IMR-90 (cell line): ENCODE results near the gene STUM. TPM values are rescaled to one million over a fixed set of nuclear protein-coding genes. Genes with fewer than 3 reads are reported as not detected.

Experiments used
- ATAC-seq: fragments of 200-7000 bp; cut with Tn5 transposase; 2 replicates; pipeline ENCODE4 v1.9.1; 2020; ENCODE audit warnings: low read depth, mild to moderate bottlenecking, moderate library complexity
- BruUV-seq: library from RNA; stranded (reverse); fragments of 400-500 nt; replicated peaks from 2 replicates; lab custom pipeline; 2021; lab: Mats Ljungman, UMichigan
- CTCF ChIA-PET: fragments of 300-600 bp; formaldehyde crosslinking; extraction: SDS; loops from one replicate; lab custom pipeline; 2021; ENCODE audit warnings: antibody characterized with exemption; lab: Yijun Ruan, JAX
- POLR2A ChIA-PET: fragments of 300-600 bp; sonication (Branson Sonifier 250); formaldehyde crosslinking; loops from one replicate; lab custom pipeline; 2022; ENCODE audit warnings: antibody characterized with exemption; ENCODE audit not compliant: unreplicated experiment; lab: Charles Lee
- DNase-seq: peaks from one replicate; pipeline ENCODE4 v3.0.0; 2013
- H2AFZ ChIP-seq: replicated peaks from 2 replicates; pipeline ENCODE3; 2013; ENCODE audit warnings: low read length, mild to moderate bottlenecking; ENCODE audit not compliant: poor library complexity
- H2AK5ac ChIP-seq: 2 replicates; pipeline ENCODE4 v1.6.1; 2013; ENCODE audit warnings: low read depth, low read length, inconsistent platforms
- H2AK9ac ChIP-seq: replicated peaks from 2 replicates; pipeline ENCODE3; 2013; ENCODE audit warnings: mild to moderate bottlenecking, low read depth, low read length, moderate library complexity; ENCODE audit not compliant: poor library complexity
- H2BK120ac ChIP-seq: 2 replicates; pipeline ENCODE4 v1.6.1; 2013; ENCODE audit warnings: low read depth, low read length, inconsistent platforms
- H2BK15ac ChIP-seq: 3 replicates; pipeline ENCODE4 v1.6.1; 2013; ENCODE audit warnings: low read depth, low read length, inconsistent platforms
- H2BK20ac ChIP-seq: 2 replicates; pipeline ENCODE4 v1.6.1; 2013; ENCODE audit warnings: low read depth, mild to moderate bottlenecking, inconsistent platforms, low read length, moderate library complexity
- H2BK5ac ChIP-seq: 2 replicates; pipeline ENCODE4 v1.6.1; 2013; ENCODE audit warnings: mild to moderate bottlenecking, low read depth, low read length, inconsistent platforms; ENCODE audit not compliant: poor library complexity, severe bottlenecking
- H3K14ac ChIP-seq: replicated peaks from 2 replicates; pipeline ENCODE4 v1.6.1; 2013; ENCODE audit warnings: low read depth, low read length, inconsistent platforms
- H3K18ac ChIP-seq: 2 replicates; pipeline ENCODE4 v1.6.1; 2013; ENCODE audit warnings: low read depth, low read length, control low read depth
- H3K23ac ChIP-seq: 2 replicates; pipeline ENCODE4 v1.6.1; 2013; ENCODE audit warnings: low read depth, low read length, inconsistent platforms
- H3K27ac ChIP-seq: 2 replicates; pipeline ENCODE4 v1.5.1; 2013; ENCODE audit warnings: mild to moderate bottlenecking, control low read depth, low read length; ENCODE audit not compliant: insufficient read depth
- H3K27me3 ChIP-seq: 2 replicates; pipeline ENCODE4 v1.6.1; 2013; ENCODE audit warnings: low read length; ENCODE audit not compliant: control insufficient read depth, insufficient read depth
- H3K36me3 ChIP-seq: 2 replicates; pipeline ENCODE4 v1.6.1; 2013; ENCODE audit warnings: low read length, mixed read lengths; ENCODE audit not compliant: control insufficient read depth, insufficient read depth
- H3K4ac ChIP-seq: 2 replicates; pipeline ENCODE4 v1.6.1; 2013; ENCODE audit warnings: low read depth, low read length, inconsistent platforms
- H3K4me1 ChIP-seq: 2 replicates; pipeline ENCODE4 v1.6.1; 2013; ENCODE audit warnings: low read length, mixed read lengths; ENCODE audit not compliant: control insufficient read depth, insufficient read depth
- H3K4me2 ChIP-seq: 2 replicates; pipeline ENCODE4 v1.6.1; 2013; ENCODE audit warnings: low read depth, mild to moderate bottlenecking, control low read depth, low read length, moderate library complexity
- H3K4me3 ChIP-seq: 2 replicates; pipeline ENCODE4 v1.5.1; 2013; ENCODE audit warnings: low read depth, mild to moderate bottlenecking, control low read depth, low read length, moderate library complexity; ENCODE audit not compliant: insufficient read depth
- H3K56ac ChIP-seq: 2 replicates; pipeline ENCODE4 v1.6.1; 2013; ENCODE audit warnings: low read length, inconsistent platforms; ENCODE audit not compliant: insufficient read depth; ENCODE audit errors: extremely low read depth
- H3K79me1 ChIP-seq, 2 experiments: 2 replicates each; pipeline ENCODE4 v1.6.1; 2013; ENCODE audit warnings: low read length in 2 of 2, inconsistent platforms in 1 of 2, low read depth in 1 of 2
- H3K9ac ChIP-seq: 2 replicates; pipeline ENCODE4 v1.6.1; 2013; ENCODE audit warnings: low read depth, low read length, control low read depth
- H3K9me1 ChIP-seq: 2 replicates; pipeline ENCODE4 v1.6.1; 2013; ENCODE audit warnings: low read length, inconsistent platforms; ENCODE audit not compliant: insufficient read depth
- H3K9me3 ChIP-seq: 2 replicates; pipeline ENCODE4 v1.6.1; 2013; ENCODE audit warnings: low read length; ENCODE audit not compliant: control insufficient read depth, insufficient read depth
- H4K20me1 ChIP-seq: 2 replicates; pipeline ENCODE4 v1.6.1; 2013; ENCODE audit warnings: low read length, inconsistent platforms; ENCODE audit not compliant: insufficient read depth
- H4K5ac ChIP-seq: 2 replicates; pipeline ENCODE4 v1.6.1; 2013; ENCODE audit warnings: mild to moderate bottlenecking, low read depth, low read length, control low read depth
- H4K8ac ChIP-seq, 2 experiments: 2 replicates each; pipeline ENCODE4 v1.6.1; 2013; ENCODE audit warnings: low read depth in 2 of 2, low read length in 2 of 2, control low read depth in 1 of 2, inconsistent platforms in 1 of 2
- H4K91ac ChIP-seq: 2 replicates; pipeline ENCODE4 v1.6.1; 2013; ENCODE audit warnings: low read depth, low read length, inconsistent platforms; ENCODE audit not compliant: insufficient read depth
- CEBPB ChIP-seq: IDR thresholded peaks from 2 replicates; pipeline ENCODE4 v1.6.1; 2012; ENCODE audit warnings: low read depth, low read length, improper control_type of control experiment
- CTCF ChIP-seq: conservative IDR thresholded peaks from 2 replicates; pipeline ENCODE4 v1.5.1; 2012; ENCODE audit warnings: mild to moderate bottlenecking, low read depth, low read length, improper control_type of control experiment
- ELK1 ChIP-seq: fragments of 150-350 bp; IDR thresholded peaks from 2 replicates; pipeline ENCODE4 v1.6.1; 2016; ENCODE audit warnings: low read depth, mild to moderate bottlenecking, low read length, moderate library complexity, borderline replicate concordance
- MAFK ChIP-seq: IDR thresholded peaks from 2 replicates; pipeline ENCODE4 v1.6.1; 2012; ENCODE audit warnings: low read depth, low read length, improper control_type of control experiment
- MAZ ChIP-seq: IDR thresholded peaks from 2 replicates; pipeline ENCODE4 v1.6.1; 2012; ENCODE audit warnings: low read depth, mild to moderate bottlenecking, low read length, improper control_type of control experiment, moderate library complexity, borderline replicate concordance
- MXI1 ChIP-seq: IDR thresholded peaks from 2 replicates; pipeline ENCODE4 v1.6.1; 2012; ENCODE audit warnings: low read depth, mild to moderate bottlenecking, low read length, moderate library complexity, borderline replicate concordance
- NFE2L2 ChIP-seq: fragments of 150-350 bp; IDR thresholded peaks from 2 replicates; pipeline ENCODE4 v1.6.1; 2016; ENCODE audit warnings: low read depth, mild to moderate bottlenecking, low read length
- POLR2A ChIP-seq: IDR thresholded peaks from 2 replicates; pipeline ENCODE4 v1.6.1; 2012; ENCODE audit warnings: mild to moderate bottlenecking, low read depth, low read length
- RAD21 ChIP-seq: IDR thresholded peaks from 2 replicates; pipeline ENCODE4 v1.6.1; 2012; ENCODE audit warnings: low read length, improper control_type of control experiment
- RCOR1 ChIP-seq: IDR thresholded peaks from 2 replicates; pipeline ENCODE4 v1.6.1; 2012; ENCODE audit warnings: mild to moderate bottlenecking, low read length, improper control_type of control experiment; ENCODE audit not compliant: insufficient replicate concordance
- RFX5 ChIP-seq: IDR thresholded peaks from 2 replicates; pipeline ENCODE4 v1.8.0; 2012; ENCODE audit warnings: low read depth, mild to moderate bottlenecking, low read length, moderate library complexity
- USF2 ChIP-seq: fragments of 150-350 bp; IDR thresholded peaks from 2 replicates; pipeline ENCODE4 v1.6.1; 2017; ENCODE audit warnings: mild to moderate bottlenecking, antibody characterized with exemption, low read length, low read depth
- WGBS, 2 experiments: methylation state at CpG; one replicate each; pipeline versions ENCODE4 v1.1.5 to v1.1.7; 2013; ENCODE audit warnings: missing lambda C conversion rate in 2 of 2; ENCODE audit not compliant: insufficient read length in 1 of 2; ENCODE audit errors: extremely low coverage in 2 of 2; 5-methylcytosine and 5-hydroxymethylcytosine counted together
- dilution Hi-C: fragments of 300-500 bp; cut with HindIII; formaldehyde crosslinking; loops from one replicate; pipeline ENCODE4 v1.14.3; 2018; ENCODE audit warnings: low sequenced_read_pairs; ENCODE audit not compliant: unreplicated experiment
- in situ Hi-C: fragments of 300-500 bp; cut with MboI; formaldehyde crosslinking; loops from 3 replicates; pipeline ENCODE4 v1.14.3; 2019; ENCODE audit warnings: low sequenced_read_pairs, inconsistent platforms, mixed read lengths
- intact Hi-C: fragments of 100-400 bp; cut with micrococcal nuclease; formaldehyde crosslinking; loops from 2 replicates; pipeline ENCODE4 v1.10.0; 2022
- polyA plus RNA-seq, 3 experiments: library from polyadenylated mRNA; depleted of rRNA; stranded (reverse); fragments of >200 nt; gene quantifications; 2 replicates each; pipeline ENCODE4 v1.2.3, GENCODE V29; 2012; ENCODE audit warnings: low replicate concordance in 1 of 3
- total RNA-seq: library from RNA; depleted of rRNA; stranded (reverse); fragments of >200 nt; gene quantifications from 2 replicates; pipeline ENCODE4 v1.2.3, GENCODE V29; 2012

The STUM gene
- total and polyA plus RNA-seq, 2 of the 4 experiments (the other 2 are of a cell fraction) = not detected

GRCh38 chr1:226647719-226648118 is 99.2 kb downstream of the STUM start:
- no TSS peak for BruUV-seq

More at GRCh38 chr1:226647719-226648118, 99.2 kb downstream of the STUM start:
- Histone ChIP-seq H2BK5ac (no peak overlapping the region), H3K56ac (no peak overlapping the region), H3K9me3 (no peaks in the 10 kb centered on the region), H3K27ac (no peak overlapping the region), H2BK15ac (no peak overlapping the region), H4K20me1 (no peaks in the 10 kb centered on the region), H2AK9ac (no peak overlapping the region), H3K23ac (no peak overlapping the region), H4K5ac (no peak overlapping the region), H3K4me2 (no peak overlapping the region), H3K14ac (no peak overlapping the region), H2BK120ac (no peak overlapping the region), H4K91ac (no peak overlapping the region), H3K79me1 (no peaks in the 10 kb centered on the region), H3K36me3 (peaks cover 7% of the 10 kb centered on the region), H2AK5ac (no peak overlapping the region), H3K27me3 (no peaks in the 10 kb centered on the region), H3K4me1 (peaks cover 22% of the 10 kb centered on the region), H3K9ac (no peak overlapping the region), H3K18ac (no peak overlapping the region), H3K4me3 (no peak overlapping the region), H4K8ac (no peak overlapping the region), H2AFZ (no peak overlapping the region), H3K9me1 (peaks cover 9% of the 10 kb centered on the region), H2BK20ac (no peak overlapping the region), H3K4ac (no peak overlapping the region)
- intact Hi-C loops (no loop called here), dilution Hi-C loops (no loop called here), in situ Hi-C loops (no loop called here)
- POLR2A ChIA-PET = no interaction called here
- DNase-seq = no peak
- no peak for ATAC-seq
- CTCF ChIA-PET = no interaction called here
- TF ChIP-seq MAZ (no peak), RCOR1 (no peak), CEBPB (no peak), USF2 (no peak), RFX5 (no peak), ELK1 (no peak), MAFK (no peak), MXI1 (no peak), RAD21 (no peak), CTCF (no peak), POLR2A (no peak), NFE2L2 (no peak)
- WGBS, 2 experiments = 83% methylated on average over 1 of the region's 8 CpGs; no CpG with 5 or more reads in 1 of the 2 experiments
